ENCODE results near the gene SEMA5A.

DNA sequence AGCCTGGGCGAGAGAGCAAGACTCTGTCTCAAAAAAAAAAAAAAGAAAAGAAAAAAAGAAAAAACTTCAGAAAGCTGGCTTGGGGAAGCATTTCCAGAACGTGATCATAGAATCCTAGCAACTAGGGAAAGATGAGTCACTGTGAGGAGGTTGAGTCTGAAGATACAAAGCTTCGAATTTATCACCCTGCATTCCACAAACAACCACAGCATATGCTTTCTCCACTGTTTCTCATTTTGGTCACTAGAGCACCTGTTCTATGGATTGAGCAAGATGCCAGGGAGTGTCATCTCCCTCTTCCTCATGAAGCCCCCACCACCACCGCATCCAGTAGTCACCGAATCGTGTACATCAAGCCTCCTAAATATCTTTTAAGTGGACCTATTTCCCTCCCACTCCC lies 37.9 kb downstream of the SEMA5A start:
- TF ChIP-seq, protein P1, sequence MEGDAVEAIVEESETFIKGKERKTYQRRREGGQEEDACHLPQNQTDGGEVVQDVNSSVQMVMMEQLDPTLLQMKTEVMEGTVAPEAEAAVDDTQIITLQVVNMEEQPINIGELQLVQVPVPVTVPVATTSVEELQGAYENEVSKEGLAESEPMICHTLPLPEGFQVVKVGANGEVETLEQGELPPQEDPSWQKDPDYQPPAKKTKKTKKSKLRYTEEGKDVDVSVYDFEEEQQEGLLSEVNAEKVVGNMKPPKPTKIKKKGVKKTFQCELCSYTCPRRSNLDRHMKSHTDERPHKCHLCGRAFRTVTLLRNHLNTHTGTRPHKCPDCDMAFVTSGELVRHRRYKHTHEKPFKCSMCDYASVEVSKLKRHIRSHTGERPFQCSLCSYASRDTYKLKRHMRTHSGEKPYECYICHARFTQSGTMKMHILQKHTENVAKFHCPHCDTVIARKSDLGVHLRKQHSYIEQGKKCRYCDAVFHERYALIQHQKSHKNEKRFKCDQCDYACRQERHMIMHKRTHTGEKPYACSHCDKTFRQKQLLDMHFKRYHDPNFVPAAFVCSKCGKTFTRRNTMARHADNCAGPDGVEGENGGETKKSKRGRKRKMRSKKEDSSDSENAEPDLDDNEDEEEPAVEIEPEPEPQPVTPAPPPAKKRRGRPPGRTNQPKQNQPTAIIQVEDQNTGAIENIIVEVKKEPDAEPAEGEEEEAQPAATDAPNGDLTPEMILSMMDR (IDR thresholded peaks at IDR 0.05) = no peak
- no peak for TF ChIP-seq CHD2 (IDR thresholded peaks at IDR 0.05; ENCODE audit: low read length, partially characterized antibody)
- TF ChIP-seq RCOR1 (IDR thresholded peaks at IDR 0.05; ENCODE audit: low read length) = no peak
